Body of pancreas (tissue), 4 donors: ENCODE results near the gene CCNH. TPM values are rescaled to one million over a fixed set of nuclear protein-coding genes. Genes with fewer than 3 reads are reported as not detected.
A peak's percentile ranks its signal among the peaks of the same experiment; 100 is the strongest.

ENCODE experiments used
- ATAC-seq: fragments of 150-250 bp; one replicate; pipeline ENCODE4 v1.9.1; 2016
- DNase-seq, 4 donors: peaks; one replicate each; pipeline ENCODE4 v3.0.0-alpha.2; 2019
- H3K27ac ChIP-seq, 4 donors: fragments of 200-600 bp; sonication (generic); 1 replicate in 3 of 4; 2 replicates in 1 of 4; pipeline versions ENCODE4 v1.5.1 to v1.6.1; 2016 to 2019; ENCODE audit warnings: mild to moderate bottlenecking in 1 of 4, mixed read lengths in 1 of 4, moderate library complexity in 1 of 4
- H3K27me3 ChIP-seq, 2 donors: fragments of 200-600 bp; sonication (generic); one replicate each; pipeline ENCODE4 v1.6.0; 2016; ENCODE audit warnings: mild to moderate bottlenecking in 1 of 2
- H3K36me3 ChIP-seq, 2 donors: fragments of 200-600 bp; sonication (generic); replicated peaks in 1 of 2; 2 replicates each; pipeline ENCODE4 v1.5.1; 2016; ENCODE audit warnings: low read depth in 2 of 2; ENCODE audit not compliant: insufficient read depth in 1 of 2
- H3K4me1 ChIP-seq: fragments of 200-600 bp; sonication (generic); one replicate; pipeline ENCODE4 v1.6.0; 2016
- H3K4me3 ChIP-seq, 2 donors: fragments of 200-600 bp; sonication (generic); 1 replicate in 1 of 2; 2 replicates in 1 of 2; pipeline ENCODE4 v1.5.1; 2016 to 2019
- H3K9me3 ChIP-seq, 3 donors: fragments of 200-600 bp; sonication (generic); 1 replicate in 2 of 3; 2 replicates in 1 of 3; pipeline ENCODE4 v1.5.1; 2016
- CTCF ChIP-seq, 7 experiments: fragments of 450-650 bp in 4 of 7; fragments of 200-600 bp in 3 of 7; sonication (generic) in 3 of 7; IDR thresholded peaks; one replicate each; pipeline ENCODE4 v1.5.1; 2016 to 2019; ENCODE audit warnings: antibody characterized with exemption in 7 of 7
- POLR2A ChIP-seq, 3 donors: fragments of 450-650 bp; IDR thresholded peaks; one replicate each; pipeline ENCODE4 v1.6.1; 2016; ENCODE audit warnings: antibody characterized with exemption in 3 of 3, mild to moderate bottlenecking in 2 of 3
- WGBS, 2 donors: methylation state at CpG; one replicate each; pipeline ENCODE4 v1.1.5; 2017; 5-methylcytosine and 5-hydroxymethylcytosine counted together
- intact Hi-C: fragments of 100-400 bp; cut with DNase I; formaldehyde crosslinking; loops from one replicate; pipeline ENCODE4 v1.15.1; 2023
- total RNA-seq, 2 donors: library from RNA; depleted of rRNA; stranded (reverse); fragments of >200 nt; gene quantifications; one replicate each; pipeline ENCODE4 v1.1.0, GENCODE V29; 2016

CCNH gene
- total RNA-seq, 2 donors from 2014 or later: 107 to 152 TPM

DNA sequence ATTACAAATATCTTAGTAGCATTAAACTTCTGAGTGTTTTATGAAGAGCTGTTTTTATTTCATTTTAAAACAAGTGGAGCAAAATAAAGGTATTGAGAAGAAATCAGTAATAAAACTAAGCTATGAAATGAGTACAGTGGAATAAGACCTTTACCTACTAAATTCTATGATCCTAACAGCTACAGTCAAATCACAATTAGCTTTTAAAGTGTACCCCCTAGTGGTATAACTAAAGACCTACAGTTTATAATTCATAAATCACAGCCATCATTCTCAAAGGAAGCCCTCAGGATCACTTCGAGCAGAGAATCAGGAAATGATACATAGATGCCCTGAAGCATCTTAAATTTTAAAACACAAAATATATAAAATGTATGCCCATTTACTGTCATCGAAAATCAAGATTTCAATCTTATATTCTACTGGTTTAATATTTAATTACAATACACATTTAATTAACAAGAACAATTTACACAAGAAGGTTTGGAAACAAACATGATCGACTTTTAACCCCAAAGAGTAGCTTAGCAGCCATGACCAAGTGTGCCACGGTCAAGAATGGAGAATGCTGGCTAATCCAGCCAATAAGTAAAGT, 12.3 kb downstream of the CCNH start:
- intact Hi-C loops: no loop called here
- Histone ChIP-seq H3K4me3 (no peak overlapping the region), H3K27ac (no peak overlapping the region), H3K27me3 (no peaks in the 10 kb centered on the region), H3K9me3 (no peaks in the 10 kb centered on the region), H3K36me3 (peaks cover 6 to 20% of the 10 kb centered on the region in 2 donors), H3K4me1 (peaks cover 4% of the 10 kb centered on the region)
- WGBS, 2 donors: 53% methylated on average over 4 of the region's 4 CpGs
- DNase-seq (no peak), ATAC-seq (peak; percentile 77)
- TF ChIP-seq CTCF (IDR thresholded peaks at IDR 0.05): peak; percentile 50 to 82 (median 60)
- no peak for TF ChIP-seq POLR2A (IDR thresholded peaks at IDR 0.05)

DNA sequence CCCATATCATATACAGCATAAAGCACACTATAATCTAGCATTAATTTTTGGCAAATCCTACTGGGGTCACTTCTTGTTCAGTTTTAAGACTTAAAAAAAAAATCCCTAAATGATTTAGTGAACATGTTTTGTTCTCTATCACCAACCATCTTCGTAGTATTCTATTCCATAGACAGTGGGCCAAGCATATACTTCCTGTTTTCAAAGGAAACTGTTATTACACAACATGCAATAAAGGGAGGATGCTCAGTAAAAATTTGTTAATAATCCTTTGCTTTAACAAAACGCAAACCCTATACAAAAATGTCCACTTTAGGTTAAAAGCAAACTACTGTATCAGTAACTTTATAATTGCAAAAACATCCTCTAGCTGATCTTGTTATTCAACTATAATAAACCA, 13.0 kb downstream of the CCNH start:
- 53 to 77% methylated on average over 2 of the region's 2 CpGs for WGBS, 2 donors
- H3K9me3 ChIP-seq: no peaks in the 10 kb centered on the region
- intact Hi-C loops: no loop called here
- peak overlapping the region in 1 of 4 donors; percentile 2 for H3K27ac ChIP-seq
- H3K27me3 ChIP-seq: no peaks in the 10 kb centered on the region
- DNase-seq: no peak
- TF ChIP-seq POLR2A (IDR thresholded peaks at IDR 0.05) (no peak), CTCF (IDR thresholded peaks at IDR 0.05) (no peak)
- H3K4me1 ChIP-seq: peaks cover 4% of the 10 kb centered on the region
- H3K36me3 ChIP-seq: peaks cover 6 to 20% of the 10 kb centered on the region in 2 donors
- no peak for ATAC-seq
- no peak overlapping the region for H3K4me3 ChIP-seq

GRCh38 chr5:87398981-87399614, 13.6 kb downstream of the CCNH start:
- ATAC-seq (no peak), DNase-seq (no peak)
- 63 to 68% methylated on average over 5 of the region's 5 CpGs for WGBS, 2 donors
- TF ChIP-seq CTCF (IDR thresholded peaks at IDR 0.05) (no peak), POLR2A (IDR thresholded peaks at IDR 0.05) (no peak)
- Histone ChIP-seq H3K36me3 (peaks cover 6 to 17% of the 10 kb centered on the region in 2 donors), H3K27ac (peak overlapping the region in 1 of 4 donors; percentile 1), H3K27me3 (no peaks in the 10 kb centered on the region), H3K9me3 (no peaks in the 10 kb centered on the region), H3K4me1 (peaks cover 4% of the 10 kb centered on the region), H3K4me3 (no peak overlapping the region)
- intact Hi-C loops: no loop called here

GRCh38 chr5:87394411-87395165, 18.1 kb downstream of the CCNH start:
- DNase-seq (no peak), ATAC-seq (no peak)
- intact Hi-C loops: no loop called here
- H3K36me3 ChIP-seq: peaks cover 0 to 15% of the 10 kb centered on the region in 2 donors
- WGBS, 2 donors: 82 to 85% methylated on average over 3 of the region's 3 CpGs
- H3K4me1 ChIP-seq: peaks cover 37% of the 10 kb centered on the region
- peak overlapping the region in 1 of 4 donors; percentile 55 for H3K27ac ChIP-seq
- H3K9me3 ChIP-seq: no peaks in the 10 kb centered on the region
- H3K4me3 ChIP-seq: no peak overlapping the region
- no peaks in the 10 kb centered on the region for H3K27me3 ChIP-seq
- no peak for TF ChIP-seq POLR2A (IDR thresholded peaks at IDR 0.05)
- TF ChIP-seq CTCF (IDR thresholded peaks at IDR 0.05): no peak
